Tibial nerve (tissue), 4 donors: Measurements from ENCODE around the gene ADGRG1. TPM values are rescaled to one million over a fixed set of nuclear protein-coding genes. Genes with fewer than 3 reads are reported as not detected.

ENCODE experiments used
- DNase-seq, 2 donors: peaks; one replicate each; pipeline ENCODE4 v3.0.0-alpha.2; 2019; ENCODE audit warnings: low spot score in 2 of 2
- H3K27ac ChIP-seq, 4 donors: fragments of 200-600 bp; sonication (generic) in 3 of 4; one replicate each; pipeline ENCODE4 v1.5.1; 2017 to 2019; ENCODE audit warnings: mild to moderate bottlenecking in 1 of 4
- H3K27me3 ChIP-seq, 2 donors: fragments of 200-600 bp; sonication (generic) in 1 of 2; one replicate each; pipeline versions ENCODE4 v1.5.1 to v1.6.0; 2017 to 2019
- H3K36me3 ChIP-seq, 3 donors: fragments of 200-600 bp; sonication (generic); one replicate each; pipeline ENCODE4 v1.5.1; 2018 to 2019
- H3K4me1 ChIP-seq, 4 donors: fragments of 200-600 bp; sonication (generic) in 3 of 4; one replicate each; pipeline ENCODE4 v1.5.1; 2017 to 2019
- H3K4me3 ChIP-seq, 4 donors: fragments of 200-600 bp; sonication (generic) in 3 of 4; one replicate each; pipeline ENCODE4 v1.5.1; 2017 to 2019; ENCODE audit warnings: mild to moderate bottlenecking in 1 of 4, moderate library complexity in 1 of 4
- H3K9me3 ChIP-seq, 4 donors: fragments of 200-600 bp; sonication (generic) in 3 of 4; one replicate each; pipeline ENCODE4 v1.5.1; 2017 to 2019
- CTCF ChIP-seq, 5 experiments: fragments of 200-600 bp in 3 of 5; fragments of 450-650 bp in 2 of 5; sonication (generic) in 3 of 5; IDR thresholded peaks; one replicate each; pipeline ENCODE4 v1.5.1; 2016 to 2019; ENCODE audit warnings: antibody characterized with exemption in 5 of 5, mild to moderate bottlenecking in 3 of 5, moderate library complexity in 2 of 5
- EP300 ChIP-seq, 2 donors: sonication (generic); formaldehyde crosslinking; IDR thresholded peaks; one replicate each; pipeline ENCODE4 v1.6.1; 2017; ENCODE audit warnings: antibody characterized with exemption in 2 of 2, mild to moderate bottlenecking in 1 of 2
- POLR2A ChIP-seq, 2 donors: fragments of 450-650 bp; IDR thresholded peaks; one replicate each; pipeline ENCODE4 v1.6.1; 2017; ENCODE audit warnings: antibody characterized with exemption in 2 of 2, mild to moderate bottlenecking in 2 of 2, moderate library complexity in 2 of 2
- WGBS, 2 donors: methylation state at CpG; one replicate each; pipeline ENCODE4 v1.1.5; 2018; 5-methylcytosine and 5-hydroxymethylcytosine counted together
- total RNA-seq, 4 donors: library from RNA; depleted of rRNA; stranded (reverse); fragments of >200 nt; gene quantifications; one replicate each; pipeline ENCODE4 v1.1.0, GENCODE V29; 2016

ADGRG1 gene
- total RNA-seq, 4 donors from 2014 or later = 9.0 to 59.4 (median 41.8) TPM

GRCh38 chr16:57649846-57650245 lies 21.4 kb downstream of the ADGRG1 start:
- H3K9me3 ChIP-seq = no peaks in the 10 kb centered on the region
- DNase-seq = no peak
- no peak overlapping the region for H3K27ac ChIP-seq
- peaks cover 0 to 13% (median 8%) of the 10 kb centered on the region in 4 donors for H3K4me1 ChIP-seq
- H3K36me3 ChIP-seq = no peaks in the 10 kb centered on the region
- WGBS, 2 donors = 86 to 92% methylated on average over 7 of the region's 7 CpGs
- no peak for TF ChIP-seq CTCF (IDR thresholded peaks at IDR 0.05)
- TF ChIP-seq EP300 (IDR thresholded peaks at IDR 0.05) = no peak
- TF ChIP-seq POLR2A (IDR thresholded peaks at IDR 0.05) = no peak
- no peak overlapping the region for H3K4me3 ChIP-seq
- H3K27me3 ChIP-seq = peaks cover 0 to 14% of the 10 kb centered on the region in 2 donors

- H3K4me1 ChIP-seq = peaks cover 0 to 9% (median 6%) of the 10 kb centered on the region in 4 donors
- TF ChIP-seq POLR2A (IDR thresholded peaks at IDR 0.05) (no peak), EP300 (IDR thresholded peaks at IDR 0.05) (no peak), CTCF (IDR thresholded peaks at IDR 0.05) (no peak)
Measured at GRCh38 chr16:57651344-57652333, 23.2 kb downstream of the ADGRG1 start.

GRCh38 chr16:57652695-57653471 lies 24.5 kb downstream of the ADGRG1 start:
- no peak overlapping the region for H3K4me3 ChIP-seq
- DNase-seq = no peak
- H3K27ac ChIP-seq = no peak overlapping the region
- no peaks in the 10 kb centered on the region for H3K9me3 ChIP-seq
- 86 to 87% methylated on average over 19 of the region's 23 CpGs for WGBS, 2 donors
- no peaks in the 10 kb centered on the region for H3K27me3 ChIP-seq
- peaks cover 0 to 9% (median 4%) of the 10 kb centered on the region in 4 donors for H3K4me1 ChIP-seq
- TF ChIP-seq CTCF (IDR thresholded peaks at IDR 0.05) (no peak), EP300 (IDR thresholded peaks at IDR 0.05) (no peak), POLR2A (IDR thresholded peaks at IDR 0.05) (no peak)
- peaks cover 0 to 3% (median 0%) of the 10 kb centered on the region in 3 donors for H3K36me3 ChIP-seq

More at GRCh38 chr16:57651344-57652333, 23.2 kb downstream of the ADGRG1 start:
- no peak overlapping the region for H3K4me3 ChIP-seq
- no peak for DNase-seq
- H3K9me3 ChIP-seq = no peaks in the 10 kb centered on the region
- H3K27ac ChIP-seq = no peak overlapping the region
- H3K27me3 ChIP-seq = no peaks in the 10 kb centered on the region
- H3K36me3 ChIP-seq = no peaks in the 10 kb centered on the region
- 78 to 84% methylated on average over 9 to 10 of the region's 10 CpGs for WGBS, 2 donors

GRCh38 chr16:57653936-57654335 lies 25.5 kb downstream of the ADGRG1 start:
- Histone ChIP-seq H3K4me3 (no peak overlapping the region), H3K36me3 (peaks cover 0 to 3% (median 3%) of the 10 kb centered on the region in 3 donors), H3K9me3 (no peaks in the 10 kb centered on the region), H3K27me3 (no peaks in the 10 kb centered on the region), H3K27ac (peak overlapping the region in 2 of 4 donors; percentile 17 to 24), H3K4me1 (peaks cover 0 to 4% (median 0%) of the 10 kb centered on the region in 4 donors)
- 34 to 41% methylated on average over 16 of the region's 16 CpGs for WGBS, 2 donors
- no peak for DNase-seq
- no peak for TF ChIP-seq CTCF (IDR thresholded peaks at IDR 0.05)
- TF ChIP-seq POLR2A (IDR thresholded peaks at IDR 0.05) = no peak
- no peak for TF ChIP-seq EP300 (IDR thresholded peaks at IDR 0.05)
